B cell (primary cell): ENCODE data around the gene WDFY4. TPM values are rescaled to one million over a fixed set of nuclear protein-coding genes. Genes with fewer than 3 reads are reported as not detected.

Experiments
- ATAC-seq: fragments of 200-7000 bp; cut with Tn5 transposase; one replicate; pipeline ENCODE4 v1.10.0; 2021; ENCODE audit warnings: low read depth, mild to moderate bottlenecking, moderate number of reproducible peaks, moderate library complexity
- CTCF ChIA-PET: fragments of 350-600 bp; sonication (Branson Sonifier 250); formaldehyde crosslinking; loops from one replicate; lab custom pipeline; 2021; ENCODE audit warnings: antibody characterized with exemption, inconsistent platforms; lab: Charles Lee
- POLR2A ChIA-PET: fragments of 350-600 bp; sonication (Branson Sonifier 250); formaldehyde crosslinking; loops from one replicate; lab custom pipeline; 2021; ENCODE audit warnings: antibody characterized with exemption; lab: Charles Lee
- DNase-seq: peaks from one replicate; pipeline ENCODE4 v3.0.0; 2013
- H2AFZ ChIP-seq: 2 replicates; pipeline ENCODE4 v1.6.1; 2012; ENCODE audit warnings: mild to moderate bottlenecking, low read depth, low read length; ENCODE audit not compliant: insufficient read depth, poor library complexity, severe bottlenecking
- H3K27ac ChIP-seq, 2 donors: 1 replicate in 1 of 2; 2 replicates in 1 of 2; pipeline ENCODE4 v1.5.1; 2012 to 2013; ENCODE audit warnings: low read length in 2 of 2, mild to moderate bottlenecking in 2 of 2, moderate library complexity in 1 of 2
- H3K27me3 ChIP-seq, 4 experiments: fragments of 200-600 bp in 1 of 4; sonication (generic) in 1 of 4; replicated peaks in 1 of 4; 1 replicate in 2 of 4; 2 replicates in 2 of 4; pipeline versions ENCODE4 v1.6.1 to v1.7.0; 2013 to 2016; ENCODE audit warnings: low read length in 3 of 4, mild to moderate bottlenecking in 2 of 4, mixed read lengths in 1 of 4, moderate library complexity in 1 of 4; ENCODE audit not compliant: insufficient read depth in 4 of 4, control insufficient read depth in 3 of 4; ENCODE audit errors: control extremely low read depth in 1 of 4
- H3K36me3 ChIP-seq, 2 experiments: replicated peaks in 1 of 2; 1 replicate in 1 of 2; 2 replicates in 1 of 2; pipeline versions ENCODE4 v1.6.1 to v1.7.1; 2013; ENCODE audit warnings: low read length in 1 of 2; ENCODE audit not compliant: insufficient read depth in 2 of 2, control insufficient read depth in 1 of 2; ENCODE audit errors: control extremely low read depth in 1 of 2, extremely low read depth in 1 of 2
- H3K4me1 ChIP-seq, 2 donors: fragments of 200-600 bp in 1 of 2; sonication (generic) in 1 of 2; 1 replicate in 1 of 2; 2 replicates in 1 of 2; pipeline versions ENCODE4 v1.5.1 to v1.6.1; 2013 to 2017; ENCODE audit warnings: low read length in 2 of 2; ENCODE audit not compliant: control insufficient read depth in 2 of 2, insufficient read depth in 2 of 2
- H3K4me2 ChIP-seq: replicated peaks from 2 replicates; pipeline ENCODE3; 2012; ENCODE audit warnings: mild to moderate bottlenecking, low read depth, low read length; ENCODE audit not compliant: poor library complexity, severe bottlenecking
- H3K4me3 ChIP-seq, 5 experiments: fragments of 200-600 bp in 1 of 5; sonication (generic) in 1 of 5; 1 replicate in 3 of 5; 2 replicates in 2 of 5; pipeline versions ENCODE4 v1.5.1 to v1.7.0; 2011 to 2016; ENCODE audit warnings: low read length in 4 of 5, mild to moderate bottlenecking in 4 of 5, low read depth in 2 of 5, control low read depth in 1 of 5, moderate library complexity in 1 of 5; ENCODE audit not compliant: insufficient read depth in 1 of 5; ENCODE audit errors: control extremely low read depth in 1 of 5, extremely low read depth in 1 of 5
- H3K79me2 ChIP-seq: fragments of 200-600 bp; sonication (generic); one replicate; pipeline ENCODE4 v1.6.0; 2016; ENCODE audit warnings: low read length; ENCODE audit not compliant: control insufficient read depth, insufficient read depth
- H3K9ac ChIP-seq: fragments of 200-600 bp; sonication (generic); 2 replicates; pipeline ENCODE4 v1.6.1; 2017; ENCODE audit warnings: mild to moderate bottlenecking, low read length, moderate library complexity
- H3K9me3 ChIP-seq, 3 donors: one replicate each; pipeline versions ENCODE4 v1.6.1 to v1.7.1; 2013; ENCODE audit warnings: low read length in 2 of 3; ENCODE audit not compliant: control insufficient read depth in 2 of 3, insufficient read depth in 1 of 3; ENCODE audit errors: control extremely low read depth in 1 of 3
- H4K20me1 ChIP-seq: 2 replicates; pipeline ENCODE4 v1.6.0; 2012; ENCODE audit warnings: mild to moderate bottlenecking, low read length; ENCODE audit not compliant: insufficient read depth, control insufficient read depth, poor library complexity, severe bottlenecking
- H3K27ac Mint-ChIP-seq: one replicate; pipeline ENCODE4 v1.8.0; 2021; ENCODE audit warnings: mixed read lengths
- H3K27me3 Mint-ChIP-seq: one replicate; pipeline ENCODE4 v1.8.0; 2021; ENCODE audit warnings: mixed read lengths
- H3K4me1 Mint-ChIP-seq: one replicate; pipeline ENCODE4 v1.8.0; 2021; ENCODE audit warnings: mixed read lengths
- H3K4me3 Mint-ChIP-seq: one replicate; pipeline ENCODE4 v1.8.0; 2021; ENCODE audit warnings: mixed read lengths
- H3K9me3 Mint-ChIP-seq: one replicate; pipeline ENCODE4 v1.8.0; 2022; ENCODE audit warnings: mixed read lengths; ENCODE audit not compliant: insufficient read depth
- EZH2 ChIP-seq: IDR thresholded peaks from 2 replicates; pipeline ENCODE4 v1.6.1; 2012; ENCODE audit warnings: borderline replicate concordance, low read depth, mild to moderate bottlenecking, moderate library complexity, low read length; ENCODE audit not compliant: insufficient read depth, poor library complexity, severe bottlenecking
- WGBS: methylation state at CpG from one replicate; pipeline ENCODE4 v1.1.5; 2013; ENCODE audit warnings: missing lambda C conversion rate; ENCODE audit not compliant: insufficient coverage; 5-methylcytosine and 5-hydroxymethylcytosine counted together
- intact Hi-C: fragments of 100-400 bp; cut with micrococcal nuclease; formaldehyde crosslinking; loops from one replicate; pipeline ENCODE4 v1.10.0; 2022
- polyA plus RNA-seq: library from polyadenylated mRNA; depleted of rRNA; stranded (reverse); fragments of >200 nt; gene quantifications from 2 replicates; pipeline ENCODE4 v1.2.3, GENCODE V29; 2012
- total RNA-seq, 2 donors: library from RNA; stranded (reverse); fragments of 120-200 nt in 1 of 2; gene quantifications; 1 replicate in 1 of 2; 2 replicates in 1 of 2; pipeline versions ENCODE4 v1.2.3 to v1.2.4, GENCODE V29; 2013 to 2022
- TF ChIP-seq, protein P1 (sequence below): fragments of 200-600 bp; IDR thresholded peaks from one replicate; pipeline ENCODE4 v1.8.0; 2022; ENCODE audit warnings: antibody characterized with exemption, mild to moderate bottlenecking

WDFY4 gene
- total and polyA plus RNA-seq, 2 donors (not counting 1 experiment from before 2014, with no cell fraction given), result 262 to 560 TPM

DNA sequence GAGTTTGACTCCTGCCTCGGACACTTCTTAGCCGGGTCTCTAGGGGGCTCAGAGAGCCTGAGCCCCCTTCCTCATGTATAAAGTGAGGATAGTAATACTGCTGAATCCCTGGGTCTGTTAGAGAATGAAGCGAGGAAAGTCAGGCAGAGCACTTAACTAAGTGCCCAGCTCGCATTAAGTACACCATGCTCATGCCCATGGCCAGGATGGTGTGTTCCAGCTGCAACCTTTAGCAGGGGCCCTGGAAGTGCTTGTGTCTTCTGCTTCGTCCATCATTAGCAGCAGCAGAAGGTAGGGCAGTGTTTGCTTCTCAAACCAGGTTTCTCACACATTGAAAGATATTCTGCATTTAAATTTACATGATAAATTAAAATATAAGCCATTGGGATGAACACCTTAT, 27.3 kb upstream of the WDFY4 start:
- peaks cover 48% of the 10 kb centered on the region for H3K79me2 ChIP-seq
- WGBS, result 88% methylated on average over 2 of the region's 5 CpGs
- no peak overlapping the region for H3K4me3 ChIP-seq
- no peak overlapping the region for H3K9ac ChIP-seq
- no peak overlapping the region for H3K27ac Mint-ChIP-seq
- peaks cover 17% of the 10 kb centered on the region for H4K20me1 ChIP-seq
- ChIA-PET CTCF (interaction anchor here (0.9 to 15.7 kb wide), 53 partner anchors 9 to 862 kb away, joined by 3 to 521 read pairs (median 9); partner anchors contain the start of genes ARHGAP22 and WDFY4), POLR2A (interaction anchor here (0.8 kb wide), 1 partner anchor 142 kb away, joined by 4 read pairs; no protein-coding TSS in a partner anchor)
- H3K4me1 ChIP-seq, result peaks cover 47 to 48% of the 10 kb centered on the region in 2 donors
- peaks cover 4% of the 10 kb centered on the region for H3K27me3 Mint-ChIP-seq
- no peaks in the 10 kb centered on the region for H3K9me3 ChIP-seq
- no peak for DNase-seq
- no peak for ATAC-seq
- H3K36me3 ChIP-seq, result no peaks in the 10 kb centered on the region
- H3K4me3 Mint-ChIP-seq, result no peak overlapping the region
- H3K27ac ChIP-seq, result no peak overlapping the region
- peaks cover 0 to 16% (median 7%) of the 10 kb centered on the region in 4 experiments for H3K27me3 ChIP-seq
- H3K4me1 Mint-ChIP-seq, result peaks cover 47% of the 10 kb centered on the region
- H2AFZ ChIP-seq, result no peak overlapping the region
- no peaks in the 10 kb centered on the region for H3K9me3 Mint-ChIP-seq
- no peak overlapping the region for H3K4me2 ChIP-seq
- TF ChIP-seq EZH2, result no peak
- TF ChIP-seq, protein P1, sequence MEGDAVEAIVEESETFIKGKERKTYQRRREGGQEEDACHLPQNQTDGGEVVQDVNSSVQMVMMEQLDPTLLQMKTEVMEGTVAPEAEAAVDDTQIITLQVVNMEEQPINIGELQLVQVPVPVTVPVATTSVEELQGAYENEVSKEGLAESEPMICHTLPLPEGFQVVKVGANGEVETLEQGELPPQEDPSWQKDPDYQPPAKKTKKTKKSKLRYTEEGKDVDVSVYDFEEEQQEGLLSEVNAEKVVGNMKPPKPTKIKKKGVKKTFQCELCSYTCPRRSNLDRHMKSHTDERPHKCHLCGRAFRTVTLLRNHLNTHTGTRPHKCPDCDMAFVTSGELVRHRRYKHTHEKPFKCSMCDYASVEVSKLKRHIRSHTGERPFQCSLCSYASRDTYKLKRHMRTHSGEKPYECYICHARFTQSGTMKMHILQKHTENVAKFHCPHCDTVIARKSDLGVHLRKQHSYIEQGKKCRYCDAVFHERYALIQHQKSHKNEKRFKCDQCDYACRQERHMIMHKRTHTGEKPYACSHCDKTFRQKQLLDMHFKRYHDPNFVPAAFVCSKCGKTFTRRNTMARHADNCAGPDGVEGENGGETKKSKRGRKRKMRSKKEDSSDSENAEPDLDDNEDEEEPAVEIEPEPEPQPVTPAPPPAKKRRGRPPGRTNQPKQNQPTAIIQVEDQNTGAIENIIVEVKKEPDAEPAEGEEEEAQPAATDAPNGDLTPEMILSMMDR, result no peak
- intact Hi-C loops, result loop anchor here (5.0 kb wide), 3 partner anchors 90 to 880 kb away; partner anchors contain the start of genes ERCC6 and MAPK8

GRCh38 chr10:48658243-48658974, 26.3 kb upstream of the WDFY4 start:
- H3K9me3 ChIP-seq, result no peaks in the 10 kb centered on the region
- H3K27ac ChIP-seq, result no peak overlapping the region
- no peak overlapping the region for H3K9ac ChIP-seq
- H3K4me1 ChIP-seq, result peaks cover 48 to 49% of the 10 kb centered on the region in 2 donors
- no peak for TF ChIP-seq EZH2
- TF ChIP-seq, protein P1, result peak; percentile 99
- ChIA-PET CTCF (interaction anchor here (0.6 to 15.7 kb wide), 79 partner anchors 10 to 865 kb away, joined by 3 to 521 read pairs (median 5); partner anchors contain the start of genes ARHGAP22 and WDFY4), POLR2A (interaction anchor here (0.6 to 1.5 kb wide), 5 partner anchors 13 to 146 kb away, joined by 3 to 8 read pairs (median 4); no protein-coding TSS in a partner anchor)
- ATAC-seq (peak; percentile 15), DNase-seq (peak; percentile 82)
- no peak overlapping the region for H3K4me3 Mint-ChIP-seq
- H3K27me3 ChIP-seq, result peaks cover 0 to 16% (median 7%) of the 10 kb centered on the region in 4 experiments
- no peak overlapping the region for H3K4me3 ChIP-seq
- no peaks in the 10 kb centered on the region for H3K9me3 Mint-ChIP-seq
- H2AFZ ChIP-seq, result no peak overlapping the region
- H3K27ac Mint-ChIP-seq, result peak overlapping the region; percentile 79
- peaks cover 55% of the 10 kb centered on the region for H3K79me2 ChIP-seq
- H3K4me2 ChIP-seq, result no peak overlapping the region
- no peaks in the 10 kb centered on the region for H3K36me3 ChIP-seq
- peaks cover 46% of the 10 kb centered on the region for H3K4me1 Mint-ChIP-seq
- 30% methylated on average over 13 of the region's 19 CpGs for WGBS
- H4K20me1 ChIP-seq, result peaks cover 17% of the 10 kb centered on the region
- intact Hi-C loops, result loop anchor here (1.0 to 5.0 kb wide), 8 partner anchors 14 to 879 kb away; partner anchors contain the start of genes ERCC6 and MAPK8
- peaks cover 4% of the 10 kb centered on the region for H3K27me3 Mint-ChIP-seq
